ENCODE data around the gene PELO. TPM values are rescaled to one million over a fixed set of nuclear protein-coding genes. Genes with fewer than 3 reads are reported as not detected.

Gene PELO
- total RNA-seq, 2 donors from 2014 or later = 8.5 to 11.8 TPM

DNA sequence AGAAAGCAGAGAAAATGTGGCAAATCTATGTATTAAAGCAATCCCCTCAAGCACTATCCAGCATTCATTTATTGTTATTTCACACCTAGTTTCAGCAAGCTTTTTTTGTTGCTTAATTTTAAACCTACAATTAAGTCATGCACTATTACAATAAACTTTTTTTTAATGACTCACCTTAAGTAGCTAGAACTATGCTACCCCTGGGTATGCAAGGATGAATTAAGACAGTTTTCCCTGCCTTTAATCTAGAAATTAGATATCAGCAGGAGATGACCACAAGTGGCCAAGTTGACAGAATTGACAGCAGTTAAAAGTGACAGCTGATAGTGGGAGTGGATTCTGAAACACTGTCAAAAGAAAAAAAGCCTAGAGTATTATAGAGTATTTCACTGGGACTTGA is 20.0 kb downstream of the PELO start:
- H3K4me1 ChIP-seq = peaks cover 0 to 48% of the 10 kb centered on the region in 2 donors
- no peak overlapping the region for H3K27ac ChIP-seq
- H3K27me3 ChIP-seq = no peaks in the 10 kb centered on the region
- H3K9me3 ChIP-seq = no peaks in the 10 kb centered on the region
- TF ChIP-seq, protein P1, sequence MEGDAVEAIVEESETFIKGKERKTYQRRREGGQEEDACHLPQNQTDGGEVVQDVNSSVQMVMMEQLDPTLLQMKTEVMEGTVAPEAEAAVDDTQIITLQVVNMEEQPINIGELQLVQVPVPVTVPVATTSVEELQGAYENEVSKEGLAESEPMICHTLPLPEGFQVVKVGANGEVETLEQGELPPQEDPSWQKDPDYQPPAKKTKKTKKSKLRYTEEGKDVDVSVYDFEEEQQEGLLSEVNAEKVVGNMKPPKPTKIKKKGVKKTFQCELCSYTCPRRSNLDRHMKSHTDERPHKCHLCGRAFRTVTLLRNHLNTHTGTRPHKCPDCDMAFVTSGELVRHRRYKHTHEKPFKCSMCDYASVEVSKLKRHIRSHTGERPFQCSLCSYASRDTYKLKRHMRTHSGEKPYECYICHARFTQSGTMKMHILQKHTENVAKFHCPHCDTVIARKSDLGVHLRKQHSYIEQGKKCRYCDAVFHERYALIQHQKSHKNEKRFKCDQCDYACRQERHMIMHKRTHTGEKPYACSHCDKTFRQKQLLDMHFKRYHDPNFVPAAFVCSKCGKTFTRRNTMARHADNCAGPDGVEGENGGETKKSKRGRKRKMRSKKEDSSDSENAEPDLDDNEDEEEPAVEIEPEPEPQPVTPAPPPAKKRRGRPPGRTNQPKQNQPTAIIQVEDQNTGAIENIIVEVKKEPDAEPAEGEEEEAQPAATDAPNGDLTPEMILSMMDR (IDR thresholded peaks at IDR 0.05) = no peak
- DNase-seq (ENCODE audit: low spot score) = no peak
- no peak overlapping the region for H3K4me3 ChIP-seq
- H3K36me3 ChIP-seq = no peaks in the 10 kb centered on the region

GRCh38 chr5:52808316-52808901 is 20.7 kb downstream of the PELO start:
- Histone ChIP-seq H3K4me1 (peaks cover 0 to 41% of the 10 kb centered on the region in 2 donors), H3K4me3 (no peak overlapping the region), H3K27ac (peak overlapping the region in 1 of 2 donors; percentile 34), H3K9me3 (no peaks in the 10 kb centered on the region), H3K36me3 (no peaks in the 10 kb centered on the region), H3K27me3 (no peaks in the 10 kb centered on the region)
- no peak for DNase-seq (ENCODE audit: low spot score)
- TF ChIP-seq, protein P1 (IDR thresholded peaks at IDR 0.05) = no peak

DNA sequence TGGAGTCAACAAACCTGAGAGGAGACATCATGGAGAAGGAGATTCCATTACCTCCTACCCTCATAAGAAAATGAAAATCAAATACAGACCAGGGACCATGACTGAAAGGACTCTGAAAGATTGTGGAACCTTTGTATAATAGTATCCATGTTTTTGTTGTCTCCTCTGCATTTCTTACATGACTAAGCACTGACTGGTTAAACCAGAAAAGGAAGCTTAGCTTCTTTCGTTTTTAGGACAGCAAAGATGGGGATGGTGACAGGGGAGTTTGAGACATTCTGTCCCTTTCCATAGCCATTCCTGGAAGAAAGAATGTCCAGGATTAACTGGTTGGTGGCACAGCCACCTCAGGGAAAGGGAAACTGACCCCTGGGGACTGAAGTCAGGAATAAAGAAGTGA is 22.2 kb downstream of the PELO start:
- Histone ChIP-seq H3K27me3 (no peaks in the 10 kb centered on the region), H3K27ac (peak overlapping the region; percentile 28 to 34), H3K4me1 (peaks cover 0 to 36% of the 10 kb centered on the region in 2 donors), H3K36me3 (no peaks in the 10 kb centered on the region), H3K9me3 (no peaks in the 10 kb centered on the region), H3K4me3 (no peak overlapping the region)
- DNase-seq (ENCODE audit: low spot score) = no peak
- TF ChIP-seq, protein P1 (IDR thresholded peaks at IDR 0.05) = no peak

- H3K9me3 ChIP-seq = no peaks in the 10 kb centered on the region
- peaks cover 0 to 30% of the 10 kb centered on the region in 2 donors for H3K4me1 ChIP-seq
- no peaks in the 10 kb centered on the region for H3K27me3 ChIP-seq
- H3K27ac ChIP-seq = peak overlapping the region; percentile 28 to 34
- no peak overlapping the region for H3K4me3 ChIP-seq
- no peak for DNase-seq (ENCODE audit: low spot score)
- TF ChIP-seq, protein P1 (IDR thresholded peaks at IDR 0.05) = no peak
- no peaks in the 10 kb centered on the region for H3K36me3 ChIP-seq
Measured at GRCh38 chr5:52810426-52810825, 22.7 kb downstream of the PELO start.

DNA sequence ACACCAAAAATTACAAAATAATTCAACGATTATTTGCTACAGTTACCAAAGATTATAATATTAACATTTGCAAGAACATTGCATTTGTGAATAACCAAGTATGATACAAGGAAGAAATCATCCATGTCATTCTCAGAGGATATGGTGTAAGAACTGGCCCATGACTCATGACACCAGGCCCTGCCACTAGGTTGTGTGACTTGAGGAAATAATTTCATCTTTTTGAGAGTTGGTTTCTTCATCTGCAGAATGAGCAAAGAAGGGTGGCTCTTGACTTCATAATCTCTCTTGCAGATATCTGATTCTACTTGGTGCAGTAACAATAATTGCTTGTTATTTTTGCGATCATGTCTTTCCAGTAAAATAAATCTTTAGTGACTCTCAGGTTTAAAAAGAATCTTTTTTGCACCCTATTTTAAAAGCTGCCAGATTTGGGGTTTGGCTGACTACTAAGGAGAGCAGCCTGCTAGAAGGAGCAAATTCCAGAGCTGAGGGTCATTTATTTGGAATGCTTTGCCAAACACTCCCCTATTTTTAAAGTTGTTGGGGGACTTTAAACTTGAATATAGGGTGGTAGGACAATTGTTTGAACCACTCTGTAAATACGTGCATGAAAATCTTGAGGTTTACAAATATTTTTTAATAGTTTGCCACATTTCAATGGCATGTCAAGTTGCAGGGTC is 23.5 kb downstream of the PELO start:
- no peak for DNase-seq (ENCODE audit: low spot score)
- TF ChIP-seq, protein P1 (IDR thresholded peaks at IDR 0.05) = no peak

More for the DNA sequence above, 23.5 kb downstream of the PELO start:
- Histone ChIP-seq H3K4me1 (peaks cover 0 to 28% of the 10 kb centered on the region in 2 donors), H3K27ac (peak overlapping the region in 1 of 2 donors; percentile 34), H3K9me3 (no peaks in the 10 kb centered on the region), H3K36me3 (no peaks in the 10 kb centered on the region), H3K4me3 (no peak overlapping the region), H3K27me3 (no peaks in the 10 kb centered on the region)
